GM12864 (cell line): ENCODE results near the gene ICAM4.
A peak's percentile ranks its signal among the peaks of the same experiment; 100 is the strongest.

Experiments used
- DNase-seq: peaks from one replicate; pipeline ENCODE4 v3.0.0-alpha.2; 2011; ENCODE audit warnings: low read depth
- H3K4me3 ChIP-seq: 2 replicates; pipeline ENCODE4 v1.5.1; 2011; ENCODE audit warnings: mild to moderate bottlenecking, low read depth, low read length, control low read depth
- TF ChIP-seq, protein P1 (sequence below): IDR thresholded peaks from 2 replicates; pipeline ENCODE4 v1.5.1; 2011; ENCODE audit warnings: low read depth, mild to moderate bottlenecking, moderate library complexity, low read length, control low read depth, inconsistent platforms; ENCODE audit errors: missing control alignments

ICAM4 gene

DNA sequence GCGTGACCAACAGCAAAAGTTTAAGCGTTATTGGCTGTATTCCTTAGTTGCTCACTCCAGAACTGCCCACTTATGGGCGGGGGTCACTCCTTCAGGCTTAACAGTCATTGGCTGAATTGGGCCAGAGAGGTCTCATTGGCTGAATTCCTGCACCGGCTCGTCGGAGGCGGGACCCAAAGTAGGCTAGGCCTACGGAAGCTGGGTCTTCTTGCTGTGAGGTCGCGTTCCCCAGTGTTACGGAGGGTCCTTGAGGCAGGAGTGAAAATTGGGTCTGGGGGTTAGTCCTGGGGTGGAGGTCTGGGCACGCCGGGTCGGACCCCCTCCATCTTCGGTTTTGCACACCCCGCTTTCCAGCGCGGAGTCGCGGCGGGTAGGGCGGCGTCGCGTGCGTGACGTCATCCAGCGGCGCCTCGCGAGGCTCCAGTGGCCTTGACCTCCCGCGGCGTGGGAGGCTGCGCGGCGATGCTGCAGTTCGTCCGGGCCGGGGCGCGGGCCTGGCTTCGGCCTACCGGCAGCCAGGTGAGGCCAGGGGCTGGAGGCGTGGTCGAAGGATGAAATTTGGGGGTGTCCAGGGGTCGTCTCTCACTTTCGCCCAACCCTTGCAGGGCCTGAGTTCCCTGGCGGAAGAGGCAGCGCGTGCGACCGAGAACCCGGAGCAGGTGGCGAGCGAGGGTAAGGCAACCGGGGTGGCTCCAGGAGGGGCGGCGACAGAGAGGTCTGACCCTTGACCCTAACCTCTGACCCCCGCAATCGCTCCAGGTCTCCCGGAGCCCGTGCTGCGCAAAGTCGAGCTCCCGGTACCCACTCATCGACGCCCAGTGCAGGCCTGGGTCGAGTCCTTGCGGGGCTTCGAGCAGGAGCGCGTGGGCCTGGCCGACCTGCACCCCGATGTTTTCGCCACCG lies 34.7 kb upstream of the ICAM4 start, which contains the start of gene MRPL4:
Gene MRPL4, plus strand, starts transcription at position 423 of the 903 bp plus-strand sequence. Its CDS starts 40 bp downstream, at position 463.
- H3K4me3 ChIP-seq = peak within 1 kb of the TSS; percentile 77
- TF ChIP-seq, protein P1, sequence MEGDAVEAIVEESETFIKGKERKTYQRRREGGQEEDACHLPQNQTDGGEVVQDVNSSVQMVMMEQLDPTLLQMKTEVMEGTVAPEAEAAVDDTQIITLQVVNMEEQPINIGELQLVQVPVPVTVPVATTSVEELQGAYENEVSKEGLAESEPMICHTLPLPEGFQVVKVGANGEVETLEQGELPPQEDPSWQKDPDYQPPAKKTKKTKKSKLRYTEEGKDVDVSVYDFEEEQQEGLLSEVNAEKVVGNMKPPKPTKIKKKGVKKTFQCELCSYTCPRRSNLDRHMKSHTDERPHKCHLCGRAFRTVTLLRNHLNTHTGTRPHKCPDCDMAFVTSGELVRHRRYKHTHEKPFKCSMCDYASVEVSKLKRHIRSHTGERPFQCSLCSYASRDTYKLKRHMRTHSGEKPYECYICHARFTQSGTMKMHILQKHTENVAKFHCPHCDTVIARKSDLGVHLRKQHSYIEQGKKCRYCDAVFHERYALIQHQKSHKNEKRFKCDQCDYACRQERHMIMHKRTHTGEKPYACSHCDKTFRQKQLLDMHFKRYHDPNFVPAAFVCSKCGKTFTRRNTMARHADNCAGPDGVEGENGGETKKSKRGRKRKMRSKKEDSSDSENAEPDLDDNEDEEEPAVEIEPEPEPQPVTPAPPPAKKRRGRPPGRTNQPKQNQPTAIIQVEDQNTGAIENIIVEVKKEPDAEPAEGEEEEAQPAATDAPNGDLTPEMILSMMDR = peak; percentile 4
- peak; percentile 98 for DNase-seq

DNA sequence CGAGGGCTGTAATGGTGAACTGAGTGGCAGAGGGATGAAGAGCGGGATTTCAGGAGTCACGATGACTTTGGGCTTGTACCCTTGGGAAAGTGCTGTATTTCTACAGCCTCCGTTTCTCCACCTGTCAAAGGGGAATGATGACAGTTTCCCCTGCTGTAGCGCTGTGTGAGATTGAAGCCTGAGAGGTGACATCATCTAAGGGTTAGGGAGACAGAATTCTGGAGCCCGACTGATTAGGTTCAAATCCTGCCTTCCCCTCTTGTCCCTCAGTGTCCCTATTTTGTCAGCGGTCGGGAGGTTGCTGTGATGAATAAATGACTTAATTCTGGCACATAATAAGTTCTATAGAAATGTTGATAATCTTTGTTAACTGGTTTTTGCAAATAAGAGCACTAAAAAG lies 34.0 kb upstream of the ICAM4 start:
- TF ChIP-seq, protein P1 = no peak
- peak overlapping the region; percentile 77 for H3K4me3 ChIP-seq
- DNase-seq = no peak

DNA sequence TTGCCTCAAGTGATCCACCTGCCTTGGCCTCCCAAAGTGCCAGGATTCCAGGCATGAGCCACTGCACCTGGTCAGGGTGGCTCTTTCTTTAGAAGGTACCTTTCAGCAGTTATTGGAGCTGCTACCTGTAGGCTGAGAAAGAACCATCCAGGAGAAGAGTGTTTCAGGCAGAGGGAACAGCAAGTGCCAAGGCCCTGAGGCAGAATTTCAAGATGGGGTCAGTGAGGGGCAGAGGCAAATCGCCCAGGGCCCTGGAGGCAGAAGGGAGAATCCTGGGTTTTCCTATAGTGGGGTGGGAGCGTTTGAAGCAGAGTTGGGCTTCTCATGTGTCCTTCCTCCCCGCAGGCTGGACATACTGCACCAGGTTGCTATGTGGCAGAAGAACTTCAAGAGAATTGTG lies 32.5 kb upstream of the ICAM4 start:
- TF ChIP-seq, protein P1 = no peak
- H3K4me3 ChIP-seq = no peak overlapping the region
- DNase-seq = no peak

DNA sequence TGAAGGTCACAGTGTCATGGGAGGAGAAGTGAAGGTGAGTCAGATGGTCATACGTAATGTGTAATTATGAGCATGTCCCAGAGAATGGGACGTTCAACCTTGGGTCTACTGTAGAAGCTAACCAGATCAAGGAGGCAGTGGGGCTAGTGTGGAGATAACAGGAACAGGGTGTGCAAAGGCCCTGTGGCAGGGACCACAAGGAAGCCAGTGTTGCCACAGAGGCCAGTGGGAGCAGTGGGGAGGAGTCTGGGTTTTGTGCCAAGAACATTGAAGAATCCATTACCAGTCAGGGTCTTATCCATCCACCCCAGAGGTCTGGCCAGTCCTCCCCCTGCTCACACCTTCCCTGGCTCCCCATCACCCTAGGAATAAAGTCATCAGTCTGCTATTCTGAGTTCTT lies 31.4 kb upstream of the ICAM4 start:
- H3K4me3 ChIP-seq = no peak overlapping the region
- TF ChIP-seq, protein P1 = no peak
- no peak for DNase-seq

DNA sequence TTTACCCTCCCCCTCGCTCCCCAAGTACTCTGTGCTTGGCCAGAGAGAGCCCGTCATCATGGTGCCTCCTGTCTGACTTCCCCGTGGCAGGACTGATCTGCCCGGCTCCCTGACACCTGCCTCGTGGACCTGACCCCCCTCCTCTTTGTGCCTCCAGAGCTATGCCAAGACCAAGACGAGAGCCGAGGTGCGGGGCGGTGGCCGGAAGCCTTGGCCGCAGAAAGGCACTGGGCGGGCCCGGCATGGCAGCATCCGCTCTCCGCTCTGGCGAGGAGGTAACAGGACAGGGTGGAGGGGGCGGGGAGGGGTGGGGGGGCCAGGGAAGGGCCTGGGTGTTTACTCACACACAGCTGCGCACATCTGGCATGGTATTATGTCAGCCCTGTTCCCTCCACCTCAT lies 30.2 kb upstream of the ICAM4 start:
- TF ChIP-seq, protein P1 = no peak
- H3K4me3 ChIP-seq = no peak overlapping the region
- no peak for DNase-seq

DNA sequence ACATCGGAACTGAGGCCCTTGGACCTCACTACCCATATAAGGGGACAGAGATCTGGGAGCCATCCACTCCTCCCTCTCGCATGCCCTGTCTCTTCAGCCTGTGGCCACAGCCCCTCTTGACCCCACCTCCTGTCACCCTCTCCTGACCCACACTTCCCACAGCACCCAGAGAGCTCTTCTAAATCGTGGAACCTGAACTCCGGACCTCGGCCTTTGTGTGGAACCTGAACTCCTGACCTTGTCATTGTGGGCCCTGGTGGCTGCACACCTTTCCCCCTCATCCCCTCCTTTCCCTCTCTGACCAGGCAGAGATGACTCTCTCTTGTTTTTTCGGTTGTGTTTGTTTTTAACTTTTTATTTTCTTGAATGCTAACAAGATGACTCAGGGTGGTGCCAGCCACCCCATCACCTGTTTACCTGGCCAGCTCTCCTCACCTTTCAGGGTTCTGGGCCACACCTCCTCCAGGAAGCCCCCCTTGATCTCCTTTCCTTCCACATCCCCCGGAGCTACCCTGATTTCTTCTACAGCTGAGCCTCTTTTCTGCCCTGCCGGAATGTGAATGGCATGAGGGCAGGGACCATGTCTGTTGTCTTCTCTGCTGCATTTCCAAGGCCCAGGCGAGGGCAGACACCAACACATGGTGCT lies 29.7 kb upstream of the ICAM4 start:
- no peak for DNase-seq
- no peak overlapping the region for H3K4me3 ChIP-seq
- TF ChIP-seq, protein P1 = no peak
